Measurements from ENCODE around the gene S100P.
A peak's percentile ranks its signal among the peaks of the same experiment; 100 is the strongest.

The S100P gene

GRCh38 chr4:6697131-6697530 is 3.5 kb downstream of the S100P start:
- no peak for DNase-seq (ENCODE audit: low read depth, low spot score)

- DNase-seq (ENCODE audit: low read depth, low spot score), result no peak
These were observed 5.7 kb downstream of the S100P start for GRCh38 chr4:6699388-6699787.

- no peak for DNase-seq (ENCODE audit: low read depth, low spot score)
These were observed 6.2 kb downstream of the S100P start for GRCh38 chr4:6699903-6700302.

GRCh38 chr4:6701371-6701770 is 7.7 kb downstream of the S100P start:
- no peak for DNase-seq (ENCODE audit: low read depth, low spot score)

- DNase-seq (ENCODE audit: low read depth, low spot score), result no peak
These were observed 9.1 kb downstream of the S100P start for GRCh38 chr4:6702761-6703160.

GRCh38 chr4:6703786-6704185 is 10.1 kb downstream of the S100P start:
- DNase-seq (ENCODE audit: low read depth, low spot score), result no peak

GRCh38 chr4:6705646-6706045 is 12.0 kb downstream of the S100P start:
- DNase-seq (ENCODE audit: low read depth, low spot score), result no peak

- DNase-seq (ENCODE audit: low read depth, low spot score), result no peak
These were observed 12.5 kb downstream of the S100P start for GRCh38 chr4:6706173-6706572.

- peak; percentile 88 for DNase-seq (ENCODE audit: low read depth, low spot score)
These were observed 15.8 kb downstream of the S100P start, which contains the start of gene MRFAP1L1 for GRCh38 chr4:6709230-6710114. TSS of gene MRFAP1L1 (minus strand) at chr4:6709865. CDS start at chr4:6709629, 236 bp downstream.

GRCh38 chr4:6710282-6710681 is 16.6 kb downstream of the S100P start:
- DNase-seq (ENCODE audit: low read depth, low spot score), result no peak

GRCh38 chr4:6710996-6711395 is 17.3 kb downstream of the S100P start:
- DNase-seq (ENCODE audit: low read depth, low spot score), result no peak

GRCh38 chr4:6714954-6715353 is 21.3 kb downstream of the S100P start:
- DNase-seq (ENCODE audit: low read depth, low spot score), result no peak

- no peak for DNase-seq (ENCODE audit: low read depth, low spot score)
These were observed 22.0 kb downstream of the S100P start for GRCh38 chr4:6715704-6716017.

- DNase-seq (ENCODE audit: low read depth, low spot score), result peak; percentile 54
These were observed 22.6 kb downstream of the S100P start, which contains the start of gene BLOC1S4 for GRCh38 chr4:6716018-6716911. TSS of gene BLOC1S4 (plus strand) at chr4:6716174. CDS start at chr4:6716210, 36 bp downstream.

GRCh38 chr4:6716958-6717655 is 23.4 kb downstream of the S100P start:
- DNase-seq (ENCODE audit: low read depth, low spot score), result no peak

- no peak for DNase-seq (ENCODE audit: low read depth, low spot score)
These were observed 25.4 kb downstream of the S100P start for GRCh38 chr4:6718932-6719610.

- DNase-seq (ENCODE audit: low read depth, low spot score), result no peak
These were observed 26.0 kb downstream of the S100P start for GRCh38 chr4:6719611-6720179.

- no peak for DNase-seq (ENCODE audit: low read depth, low spot score)
These were observed 26.6 kb downstream of the S100P start for GRCh38 chr4:6720202-6720699.

GRCh38 chr4:6721121-6721520 is 27.4 kb downstream of the S100P start:
- no peak for DNase-seq (ENCODE audit: low read depth, low spot score)

- DNase-seq (ENCODE audit: low read depth, low spot score), result no peak
These were observed 29.2 kb downstream of the S100P start for GRCh38 chr4:6722891-6723290.

- no peak for DNase-seq (ENCODE audit: low read depth, low spot score)
These were observed 30.2 kb downstream of the S100P start for GRCh38 chr4:6723851-6724250.
